Parathyroid adenoma (tissue), 2 donors: ENCODE results near the gene TNFRSF19.

Source experiments
- H2AFZ ChIP-seq: fragments of 300-600 bp; sonication (generic); one replicate; pipeline ENCODE4 v1.7.0; 2017; ENCODE audit warnings: antibody characterized with exemption, mild to moderate bottlenecking
- H3K27ac ChIP-seq: fragments of 300-600 bp; sonication (generic); one replicate; pipeline ENCODE4 v1.7.0; 2017
- H3K27me3 ChIP-seq: fragments of 300-600 bp; sonication (generic); one replicate; pipeline ENCODE4 v1.7.0; 2017; ENCODE audit warnings: low read length; ENCODE audit not compliant: control insufficient read depth, insufficient read depth
- H3K36me3 ChIP-seq: fragments of 300-600 bp; sonication (generic); one replicate; pipeline ENCODE4 v1.7.0; 2017; ENCODE audit warnings: low read length; ENCODE audit not compliant: control insufficient read depth, insufficient read depth
- H3K4me1 ChIP-seq: fragments of 300-600 bp; sonication (generic); one replicate; pipeline ENCODE4 v1.7.0; 2017; ENCODE audit warnings: control low read depth
- H3K4me2 ChIP-seq: fragments of 300-600 bp; sonication (generic); one replicate; pipeline ENCODE4 v1.7.0; 2017; ENCODE audit warnings: low read length
- H3K4me3 ChIP-seq: fragments of 300-600 bp; sonication (generic); one replicate; pipeline ENCODE4 v1.7.0; 2017; ENCODE audit warnings: low read depth, low read length
- H3K79me2 ChIP-seq: fragments of 300-600 bp; sonication (generic); one replicate; pipeline ENCODE4 v1.7.0; 2017; ENCODE audit warnings: control low read depth
- H3K9ac ChIP-seq: fragments of 300-600 bp; sonication (generic); one replicate; pipeline ENCODE4 v1.7.0; 2017; ENCODE audit warnings: mild to moderate bottlenecking
- H3K9me3 ChIP-seq: fragments of 300-600 bp; sonication (generic); one replicate; pipeline ENCODE4 v1.7.0; 2017; ENCODE audit warnings: low read length; ENCODE audit not compliant: control insufficient read depth
- CTCF ChIP-seq: fragments of 300-600 bp; sonication (generic); IDR thresholded peaks from one replicate; pipeline ENCODE4 v1.7.0; 2017; ENCODE audit warnings: antibody characterized with exemption, mild to moderate bottlenecking
- donor health status: primary hyperparathyroidism.

The TNFRSF19 gene

GRCh38 chr13:23627410-23627809 lies 57.2 kb downstream of the TNFRSF19 start:
- H3K9me3 ChIP-seq: no peaks in the 10 kb centered on the region
- no peaks in the 10 kb centered on the region for H3K79me2 ChIP-seq
- no peak overlapping the region for H3K27ac ChIP-seq
- H3K4me2 ChIP-seq: no peak overlapping the region
- no peaks in the 10 kb centered on the region for H3K4me1 ChIP-seq
- no peak overlapping the region for H3K9ac ChIP-seq
- no peaks in the 10 kb centered on the region for H3K27me3 ChIP-seq
- no peak for TF ChIP-seq CTCF
- H3K36me3 ChIP-seq: no peaks in the 10 kb centered on the region
- H3K4me3 ChIP-seq: no peak overlapping the region
- H2AFZ ChIP-seq: no peak overlapping the region

GRCh38 chr13:23628250-23628649 lies 58.0 kb downstream of the TNFRSF19 start:
- no peak for TF ChIP-seq CTCF
- no peak overlapping the region for H2AFZ ChIP-seq
- H3K27ac ChIP-seq: no peak overlapping the region
- no peaks in the 10 kb centered on the region for H3K4me1 ChIP-seq
- no peak overlapping the region for H3K4me2 ChIP-seq
- no peak overlapping the region for H3K9ac ChIP-seq
- H3K9me3 ChIP-seq: no peaks in the 10 kb centered on the region
- no peaks in the 10 kb centered on the region for H3K27me3 ChIP-seq
- no peak overlapping the region for H3K4me3 ChIP-seq
- no peaks in the 10 kb centered on the region for H3K79me2 ChIP-seq
- no peaks in the 10 kb centered on the region for H3K36me3 ChIP-seq

- Histone ChIP-seq H3K4me1 (no peaks in the 10 kb centered on the region), H3K36me3 (no peaks in the 10 kb centered on the region), H3K4me2 (no peak overlapping the region), H3K27me3 (no peaks in the 10 kb centered on the region), H3K9ac (no peak overlapping the region), H3K79me2 (no peaks in the 10 kb centered on the region), H3K9me3 (no peaks in the 10 kb centered on the region), H3K27ac (no peak overlapping the region), H2AFZ (no peak overlapping the region), H3K4me3 (no peak overlapping the region)
- TF ChIP-seq CTCF: no peak
Observed at GRCh38 chr13:23628765-23629565, 58.8 kb downstream of the TNFRSF19 start.

- no peak overlapping the region for H3K4me3 ChIP-seq
- H3K36me3 ChIP-seq: no peaks in the 10 kb centered on the region
- H3K27ac ChIP-seq: no peak overlapping the region
- no peak overlapping the region for H3K4me2 ChIP-seq
- no peak overlapping the region for H2AFZ ChIP-seq
- H3K4me1 ChIP-seq: no peaks in the 10 kb centered on the region
- TF ChIP-seq CTCF: no peak
- no peaks in the 10 kb centered on the region for H3K79me2 ChIP-seq
- no peaks in the 10 kb centered on the region for H3K27me3 ChIP-seq
- H3K9me3 ChIP-seq: no peaks in the 10 kb centered on the region
- no peak overlapping the region for H3K9ac ChIP-seq
Observed at GRCh38 chr13:23629566-23630272, 59.5 kb downstream of the TNFRSF19 start.
